GM12878 (cell line): ENCODE measurements around the gene MTIF3. TPM values are rescaled to one million over a fixed set of nuclear protein-coding genes. Genes with fewer than 3 reads are reported as not detected.

Experiments
- CEBPB ChIP-seq, 2 experiments: fragments of 150-350 bp in 1 of 2; IDR thresholded peaks; 2 replicates each; pipeline ENCODE4 v1.6.1; 2012 to 2014; ENCODE audit warnings: low read depth in 2 of 2, low read length in 2 of 2, borderline replicate concordance in 1 of 2, inconsistent platforms in 1 of 2
- CEBPZ ChIP-seq: fragments of 150-350 bp; IDR thresholded peaks from 2 replicates; pipeline ENCODE4 v1.6.1; 2016; ENCODE audit warnings: low read depth, low read length
- CREB1 ChIP-seq: IDR thresholded peaks from 2 replicates; pipeline ENCODE4 v1.6.1; 2012; ENCODE audit warnings: low read depth, mild to moderate bottlenecking, inconsistent platforms
- HDGF ChIP-seq: fragments of 450-650 bp; IDR thresholded peaks from 2 replicates; pipeline ENCODE4 v1.6.1; 2016; ENCODE audit warnings: antibody characterized with exemption
- LARP7 ChIP-seq: fragments of 450-650 bp; IDR thresholded peaks from 2 replicates; pipeline ENCODE4 v1.6.1; 2017; ENCODE audit warnings: mild to moderate bottlenecking
- MYB ChIP-seq: fragments of 150-350 bp; IDR thresholded peaks from 2 replicates; pipeline ENCODE4 v1.6.1; 2014; ENCODE audit warnings: mild to moderate bottlenecking, low read depth, low read length, borderline replicate concordance
- MYC ChIP-seq: IDR thresholded peaks from 2 replicates; pipeline ENCODE4 v1.6.1; 2011; ENCODE audit warnings: mild to moderate bottlenecking, low read length, moderate library complexity, inconsistent platforms; ENCODE audit not compliant: insufficient read depth, insufficient replicate concordance, insufficient read length, severe bottlenecking
- NR2F1 ChIP-seq: fragments of 450-650 bp; conservative IDR thresholded peaks from 2 replicates; pipeline ENCODE4 v1.6.1; 2017; ENCODE audit warnings: mild to moderate bottlenecking
- PKNOX1 ChIP-seq: fragments of 450-650 bp; IDR thresholded peaks from 2 replicates; pipeline ENCODE4 v1.6.1; 2016; ENCODE audit warnings: mild to moderate bottlenecking
- POU2F2 ChIP-seq: IDR thresholded peaks from 3 replicates; pipeline ENCODE4 v1.6.1; 2011; ENCODE audit warnings: low read depth, mild to moderate bottlenecking, low read length, borderline replicate concordance
- SMAD5 ChIP-seq: IDR thresholded peaks from 2 replicates; pipeline ENCODE4 v1.6.1; 2016; ENCODE audit warnings: antibody characterized with exemption, low read depth
- SUPT20H ChIP-seq: IDR thresholded peaks from 2 replicates; pipeline ENCODE4 v1.6.1; 2011; ENCODE audit warnings: low read depth, mild to moderate bottlenecking, low read length, moderate library complexity, borderline replicate concordance; ENCODE audit not compliant: control insufficient read depth
- polyA plus RNA-seq, 11 experiments: library from polyadenylated mRNA; depleted of rRNA in 4 of 11; unstranded in 6 of 11; stranded (reverse) in 5 of 11; fragments of >200 nt; fragmentation: Nextera tagmentation in 4 of 11; fragmentation: Illumina TruSeq in 1 of 11; extraction: Ambion mirVana in 4 of 11; extraction: Trizol in 1 of 11; gene quantifications; 1 replicate in 1 of 11; 2 replicates in 10 of 11; pipeline versions ENCODE4 v1.2.1 to v1.2.3, GENCODE V29; 2011 to 2016; ENCODE audit warnings: inconsistent platforms in 2 of 11, missing spikeins in 2 of 11, low read depth in 1 of 11
- total RNA-seq, 4 experiments: library from RNA; depleted of rRNA in 3 of 4; stranded (reverse); fragments of >200 nt in 3 of 4; fragmentation: Illumina TruSeq in 1 of 4; extraction: Trizol in 1 of 4; gene quantifications; 2 replicates each; pipeline versions ENCODE4 v1.2.1 to v1.2.3, GENCODE V29; 2013 to 2021
- TF ChIP-seq, protein P1 (sequence below): IDR thresholded peaks from 2 replicates; pipeline ENCODE4 v1.6.1; 2011; ENCODE audit warnings: borderline replicate concordance, low read depth, mild to moderate bottlenecking, moderate library complexity, mixed read lengths, low read length; ENCODE audit not compliant: insufficient read depth; ENCODE audit errors: extremely low read length
- TF ChIP-seq, protein P2 (sequence below): fragments of 450-650 bp; IDR thresholded peaks from 2 replicates; pipeline ENCODE4 v1.6.1; 2016; ENCODE audit warnings: mild to moderate bottlenecking
- TF ChIP-seq, protein P3 (sequence below): IDR thresholded peaks from 2 replicates; pipeline ENCODE4 v1.6.1; 2011; ENCODE audit warnings: low read depth, low read length, improper control_type of control experiment, borderline replicate concordance

The MTIF3 gene
- total and polyA plus RNA-seq, 10 of the 15 experiments (the other 5 are each of a cell fraction or from before 2014, with no cell fraction given): 22.4 to 73.9 (median 49.7) TPM

- TF ChIP-seq, protein P1, sequence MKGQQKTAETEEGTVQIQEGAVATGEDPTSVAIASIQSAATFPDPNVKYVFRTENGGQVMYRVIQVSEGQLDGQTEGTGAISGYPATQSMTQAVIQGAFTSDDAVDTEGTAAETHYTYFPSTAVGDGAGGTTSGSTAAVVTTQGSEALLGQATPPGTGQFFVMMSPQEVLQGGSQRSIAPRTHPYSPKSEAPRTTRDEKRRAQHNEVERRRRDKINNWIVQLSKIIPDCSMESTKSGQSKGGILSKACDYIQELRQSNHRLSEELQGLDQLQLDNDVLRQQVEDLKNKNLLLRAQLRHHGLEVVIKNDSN: no peak
- TF ChIP-seq NR2F1: peak; percentile 82
- peak; percentile 62 for TF ChIP-seq CREB1
- TF ChIP-seq, protein P2, sequence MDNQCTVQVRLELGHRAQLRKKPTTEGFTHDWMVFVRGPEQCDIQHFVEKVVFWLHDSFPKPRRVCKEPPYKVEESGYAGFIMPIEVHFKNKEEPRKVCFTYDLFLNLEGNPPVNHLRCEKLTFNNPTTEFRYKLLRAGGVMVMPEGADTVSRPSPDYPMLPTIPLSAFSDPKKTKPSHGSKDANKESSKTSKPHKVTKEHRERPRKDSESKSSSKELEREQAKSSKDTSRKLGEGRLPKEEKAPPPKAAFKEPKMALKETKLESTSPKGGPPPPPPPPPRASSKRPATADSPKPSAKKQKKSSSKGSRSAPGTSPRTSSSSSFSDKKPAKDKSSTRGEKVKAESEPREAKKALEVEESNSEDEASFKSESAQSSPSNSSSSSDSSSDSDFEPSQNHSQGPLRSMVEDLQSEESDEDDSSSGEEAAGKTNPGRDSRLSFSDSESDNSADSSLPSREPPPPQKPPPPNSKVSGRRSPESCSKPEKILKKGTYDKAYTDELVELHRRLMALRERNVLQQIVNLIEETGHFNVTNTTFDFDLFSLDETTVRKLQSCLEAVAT: 0 out of 2 replicates have a peak, but pooled peaks have one; percentile 36
- peak; percentile 52; the same call in 1 of the 3 replicates for TF ChIP-seq POU2F2
- TF ChIP-seq MYC: peak; percentile 65
- TF ChIP-seq, protein P3, sequence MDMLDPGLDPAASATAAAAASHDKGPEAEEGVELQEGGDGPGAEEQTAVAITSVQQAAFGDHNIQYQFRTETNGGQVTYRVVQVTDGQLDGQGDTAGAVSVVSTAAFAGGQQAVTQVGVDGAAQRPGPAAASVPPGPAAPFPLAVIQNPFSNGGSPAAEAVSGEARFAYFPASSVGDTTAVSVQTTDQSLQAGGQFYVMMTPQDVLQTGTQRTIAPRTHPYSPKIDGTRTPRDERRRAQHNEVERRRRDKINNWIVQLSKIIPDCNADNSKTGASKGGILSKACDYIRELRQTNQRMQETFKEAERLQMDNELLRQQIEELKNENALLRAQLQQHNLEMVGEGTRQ: no peak
- TF ChIP-seq PKNOX1: peak; percentile 88
- TF ChIP-seq CEBPZ: no peak
- TF ChIP-seq HDGF: peak; percentile 48; the same call in 1 of the 2 replicates
- peak; percentile 7; the same call in 1 of the 2 replicates for TF ChIP-seq MYB
- TF ChIP-seq LARP7: peak; percentile 49; the same call in 1 of the 2 replicates
- TF ChIP-seq SUPT20H: no peak
- peak; percentile 89 for TF ChIP-seq SMAD5
- TF ChIP-seq CEBPB (IDR thresholded peaks at IDR 0.05; ENCODE audit: borderline replicate concordance in 1 of 2, low read depth in 2 of 2, low read length in 2 of 2): 0 out of 4 replicates have a peak, but pooled peaks of 1 of the 2 experiments have one; percentile 10
Observed at GRCh38 chr13:27449936-27450828, at the start of gene MTIF3 (continued).
